Hepatocyte (in vitro differentiated cells): Measurements from ENCODE around the gene HLA-E.

Experiments
- EZH2phosphoT487 ChIP-seq: fragments of 200-600 bp; sonication (generic); IDR thresholded peaks from one replicate; pipeline ENCODE4 v1.6.1; 2018; ENCODE audit warnings: antibody characterized with exemption, mild to moderate bottlenecking, low read depth, moderate library complexity; ENCODE audit not compliant: unreplicated experiment, severe bottlenecking
- TF ChIP-seq, protein P1 (sequence below): fragments of 200-600 bp; sonication (generic); IDR thresholded peaks from 2 replicates; pipeline ENCODE4 v1.5.1; 2016; ENCODE audit warnings: antibody characterized with exemption, mild to moderate bottlenecking; ENCODE audit not compliant: poor library complexity

GRCh38 chr6:30494291-30494861, 5.1 kb downstream of the HLA-E start:
- TF ChIP-seq, protein P1, sequence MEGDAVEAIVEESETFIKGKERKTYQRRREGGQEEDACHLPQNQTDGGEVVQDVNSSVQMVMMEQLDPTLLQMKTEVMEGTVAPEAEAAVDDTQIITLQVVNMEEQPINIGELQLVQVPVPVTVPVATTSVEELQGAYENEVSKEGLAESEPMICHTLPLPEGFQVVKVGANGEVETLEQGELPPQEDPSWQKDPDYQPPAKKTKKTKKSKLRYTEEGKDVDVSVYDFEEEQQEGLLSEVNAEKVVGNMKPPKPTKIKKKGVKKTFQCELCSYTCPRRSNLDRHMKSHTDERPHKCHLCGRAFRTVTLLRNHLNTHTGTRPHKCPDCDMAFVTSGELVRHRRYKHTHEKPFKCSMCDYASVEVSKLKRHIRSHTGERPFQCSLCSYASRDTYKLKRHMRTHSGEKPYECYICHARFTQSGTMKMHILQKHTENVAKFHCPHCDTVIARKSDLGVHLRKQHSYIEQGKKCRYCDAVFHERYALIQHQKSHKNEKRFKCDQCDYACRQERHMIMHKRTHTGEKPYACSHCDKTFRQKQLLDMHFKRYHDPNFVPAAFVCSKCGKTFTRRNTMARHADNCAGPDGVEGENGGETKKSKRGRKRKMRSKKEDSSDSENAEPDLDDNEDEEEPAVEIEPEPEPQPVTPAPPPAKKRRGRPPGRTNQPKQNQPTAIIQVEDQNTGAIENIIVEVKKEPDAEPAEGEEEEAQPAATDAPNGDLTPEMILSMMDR = no peak
- TF ChIP-seq EZH2phosphoT487 = no peak
